ENCODE measurements around the gene CDO1.
A peak's percentile ranks its signal among the peaks of the same experiment; 100 is the strongest.
"Not testable (repeated sequence)": the region's sequence is repeated elsewhere in the genome, so short reads cannot be mapped to it uniquely, and the experiment has no call there.

Gene CDO1

DNA sequence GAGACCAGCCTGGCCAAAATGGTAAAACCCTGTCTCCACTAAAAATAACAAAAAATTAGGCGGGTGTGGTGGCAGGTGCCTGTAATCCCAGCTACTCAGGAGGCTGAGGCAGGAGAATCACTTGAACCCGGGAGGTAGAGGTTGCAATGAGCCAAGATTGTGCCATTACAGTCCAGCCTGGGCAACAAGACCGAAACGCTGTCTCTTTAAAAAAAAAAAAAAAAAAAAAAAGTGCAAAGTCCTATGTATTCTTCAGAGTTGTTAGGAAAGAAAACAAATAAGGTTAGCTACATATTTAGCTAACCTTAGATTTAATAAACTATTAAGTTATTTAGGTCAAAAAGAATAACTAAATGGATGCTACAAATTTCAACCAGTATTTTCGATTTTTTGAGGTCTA lies 13.5 kb upstream of the CDO1 start:
- DNase-seq (ENCODE audit: low spot score): no peak

DNA sequence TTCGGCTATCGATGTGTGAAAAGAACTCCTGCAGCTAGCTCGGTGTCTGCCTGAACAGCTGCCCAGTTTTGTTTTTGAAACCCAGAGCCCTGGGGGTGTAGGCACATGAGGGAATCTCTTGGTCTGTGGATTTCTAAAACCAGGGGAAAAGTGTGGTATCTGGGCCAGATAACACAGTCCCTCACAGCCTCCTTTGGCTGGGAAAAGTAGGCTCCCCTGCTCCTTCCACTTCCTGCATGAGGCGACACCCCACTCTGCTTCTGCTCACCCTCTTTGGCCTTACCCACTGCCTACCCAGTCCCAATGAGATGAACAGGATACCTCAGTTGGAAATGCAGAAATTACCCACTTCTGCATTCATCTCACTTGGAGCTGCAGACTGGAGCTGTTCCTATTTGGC lies 9.5 kb upstream of the CDO1 start:
- DNase-seq (ENCODE audit: low spot score): no peak

DNA sequence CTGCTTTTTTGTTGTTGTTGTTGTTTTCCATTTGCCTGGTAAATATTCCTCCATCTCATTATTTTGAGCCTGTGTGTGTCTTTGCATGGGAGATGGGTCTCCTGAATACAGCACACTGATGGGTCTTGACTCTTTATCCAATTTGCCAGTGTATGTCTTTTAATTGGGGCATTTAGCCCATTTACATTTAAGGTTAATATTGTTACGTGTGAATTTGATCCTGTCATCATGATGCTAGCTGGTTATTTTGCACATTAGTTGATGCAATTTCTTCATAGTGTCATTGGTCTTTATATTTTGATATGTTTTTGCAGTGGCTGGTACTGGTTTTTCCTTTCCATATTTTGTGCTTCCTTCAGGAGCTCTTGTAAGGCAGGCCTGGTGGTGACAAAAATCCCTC lies 8.5 kb upstream of the CDO1 start:
- not testable (repeated sequence) for DNase-seq (ENCODE audit: low spot score)

DNA sequence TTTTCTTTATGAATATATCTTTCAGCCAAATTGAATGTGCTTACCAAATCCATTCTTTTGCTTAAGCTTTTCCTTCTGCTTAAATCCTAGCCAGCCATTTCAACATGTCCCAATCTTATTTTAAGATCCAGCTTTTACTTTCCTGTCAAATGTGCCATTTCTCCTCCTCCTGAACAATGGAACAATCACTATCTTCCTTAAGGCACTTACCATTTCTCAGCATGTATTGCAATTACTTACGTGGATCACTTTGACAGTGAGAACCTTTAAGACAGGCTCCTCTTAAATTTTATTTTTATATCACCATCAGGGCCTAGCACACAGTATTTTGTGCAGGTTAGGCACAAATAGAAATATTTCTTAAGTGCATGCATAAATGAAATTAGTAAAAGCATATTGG lies 4.4 kb upstream of the CDO1 start:
- no peak for DNase-seq (ENCODE audit: low spot score)

DNA sequence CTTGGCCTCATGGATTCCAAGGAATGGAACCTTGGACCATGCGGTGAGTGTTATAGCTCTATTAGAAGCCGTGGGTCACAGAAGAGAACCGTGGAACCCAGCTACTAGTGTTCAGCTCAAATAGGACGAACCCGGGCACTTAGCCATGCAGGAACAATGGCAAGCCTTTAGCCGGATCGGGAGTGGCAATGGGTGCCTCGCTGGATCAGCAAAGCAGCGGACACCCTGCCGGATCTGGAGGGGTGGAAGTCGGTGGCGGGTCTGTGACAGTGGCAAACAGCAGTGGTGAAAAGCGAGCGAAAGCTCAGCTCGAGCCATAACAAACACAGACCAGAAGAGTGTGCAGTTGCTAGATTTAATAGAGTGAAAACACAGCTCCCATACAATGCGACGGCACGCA lies 2.4 kb upstream of the CDO1 start:
- no peak for DNase-seq (ENCODE audit: low spot score)

DNA sequence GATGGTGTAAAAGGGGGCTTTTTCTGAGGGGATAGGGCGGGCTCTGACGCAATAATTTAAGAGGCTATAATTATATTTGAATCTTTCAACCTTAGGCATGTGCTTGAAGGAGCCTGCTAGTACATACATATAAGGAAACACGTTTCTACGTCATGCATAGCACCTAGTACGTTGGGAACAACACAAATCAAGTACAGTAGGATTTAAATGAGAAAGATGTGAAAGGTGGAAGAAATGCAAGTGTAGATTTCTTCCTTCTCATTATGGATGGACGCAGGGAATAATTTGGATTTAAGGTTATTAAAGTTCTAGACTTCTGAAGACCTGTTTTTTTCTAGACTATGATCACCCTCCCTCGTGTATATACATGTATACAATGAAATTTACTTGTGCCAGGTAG lies 927 bp upstream of the CDO1 start:
- no peak for DNase-seq (ENCODE audit: low spot score)

DNA sequence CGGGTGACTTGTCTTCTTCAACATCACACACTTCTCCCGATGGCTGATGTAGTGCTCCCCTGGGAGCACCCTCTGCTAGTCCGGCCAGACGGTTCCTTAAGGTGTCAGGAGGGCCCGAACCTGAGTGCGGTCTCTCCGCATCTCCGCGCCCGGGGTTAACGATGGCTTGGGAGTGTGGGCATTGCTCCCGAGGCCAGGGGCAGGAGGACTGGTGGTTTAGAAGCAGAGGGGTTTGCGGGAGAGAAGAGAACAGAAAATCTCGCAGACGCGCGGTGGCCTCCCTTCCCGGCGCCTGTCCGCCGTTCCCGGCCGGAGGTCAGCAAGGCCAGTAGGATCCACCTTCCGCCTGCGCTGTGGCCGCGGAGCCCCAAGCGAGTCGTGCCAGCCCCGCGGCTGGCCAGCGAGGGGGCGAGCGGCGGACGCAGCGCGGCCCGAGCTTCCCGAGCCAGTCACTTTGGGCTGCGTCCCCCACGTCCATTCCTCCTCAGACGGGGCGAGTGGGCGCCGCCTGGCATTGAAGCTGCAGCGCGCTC lies 700 bp downstream of the CDO1 start:
- peak; percentile 39 for DNase-seq (ENCODE audit: low spot score)

DNA sequence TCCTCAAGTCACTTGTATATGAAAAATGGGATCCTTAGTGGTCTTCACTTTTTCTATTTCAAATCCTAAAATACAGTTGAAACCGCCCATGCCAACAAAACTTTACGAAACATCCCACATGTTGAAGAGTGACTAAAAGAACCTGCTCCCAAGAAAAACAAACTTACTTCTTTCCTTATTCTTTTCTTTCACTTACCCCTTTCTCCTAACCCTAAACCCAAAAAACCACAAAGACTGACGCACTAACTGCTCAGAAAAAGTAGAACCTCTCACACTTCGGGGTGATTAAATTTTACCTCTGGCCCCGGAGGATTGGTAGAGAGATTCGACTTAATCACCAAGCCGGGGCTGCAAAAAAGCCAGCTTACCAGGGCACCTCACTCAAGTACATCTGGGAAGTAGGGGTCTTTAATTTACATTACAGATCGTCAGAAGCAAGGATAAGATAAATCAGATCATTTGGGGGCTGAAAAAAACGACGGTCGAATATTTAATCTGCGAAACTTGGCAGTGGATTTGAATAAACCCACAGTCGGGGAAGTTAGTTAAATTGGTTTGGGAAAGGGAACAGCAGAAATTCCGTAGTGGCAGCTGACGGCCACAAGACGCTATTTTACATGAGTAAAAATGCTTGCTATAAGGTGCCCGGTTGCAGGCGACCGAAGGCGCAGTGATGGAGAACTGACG lies 1.3 kb downstream of the CDO1 start:
- no peak for DNase-seq (ENCODE audit: low spot score)

DNA sequence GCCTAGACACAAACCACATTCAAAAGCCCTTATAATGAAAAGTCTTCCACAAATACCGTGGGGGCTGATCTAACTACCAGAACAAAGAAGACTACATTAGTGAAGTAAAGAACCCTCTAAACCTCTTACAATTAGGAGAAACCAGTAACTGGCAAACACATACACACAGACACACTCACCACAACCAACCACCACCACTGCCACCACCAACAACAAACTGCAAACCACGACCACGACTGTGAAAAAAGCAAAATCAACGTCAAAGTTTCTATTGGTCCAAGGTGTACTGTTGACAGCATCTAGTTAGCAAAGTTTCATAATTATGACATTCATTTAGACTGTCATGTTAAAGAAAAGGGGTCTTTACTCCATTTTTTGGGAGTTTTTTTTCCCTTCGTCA lies 2.7 kb downstream of the CDO1 start:
- DNase-seq (ENCODE audit: low spot score): no peak

DNA sequence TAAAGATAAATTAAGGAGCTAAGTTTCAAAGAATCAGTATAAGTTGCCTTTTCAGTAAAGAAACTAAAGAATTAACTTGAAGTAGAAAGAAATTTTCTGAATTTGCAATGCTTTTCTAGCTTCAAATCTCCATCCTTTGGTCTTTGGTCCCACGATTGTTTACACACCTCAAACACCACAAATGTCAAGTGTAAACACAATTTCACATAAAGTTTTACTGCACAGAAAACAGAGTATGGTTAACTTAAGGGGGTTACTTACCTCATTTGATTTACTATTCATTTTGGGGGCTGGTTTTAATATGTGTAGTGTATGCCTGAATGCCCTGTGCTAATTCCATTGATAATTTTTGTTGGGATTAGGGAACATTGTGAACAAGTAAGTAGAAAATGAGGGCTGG lies 4.1 kb downstream of the CDO1 start:
- no peak for DNase-seq (ENCODE audit: low spot score)

DNA sequence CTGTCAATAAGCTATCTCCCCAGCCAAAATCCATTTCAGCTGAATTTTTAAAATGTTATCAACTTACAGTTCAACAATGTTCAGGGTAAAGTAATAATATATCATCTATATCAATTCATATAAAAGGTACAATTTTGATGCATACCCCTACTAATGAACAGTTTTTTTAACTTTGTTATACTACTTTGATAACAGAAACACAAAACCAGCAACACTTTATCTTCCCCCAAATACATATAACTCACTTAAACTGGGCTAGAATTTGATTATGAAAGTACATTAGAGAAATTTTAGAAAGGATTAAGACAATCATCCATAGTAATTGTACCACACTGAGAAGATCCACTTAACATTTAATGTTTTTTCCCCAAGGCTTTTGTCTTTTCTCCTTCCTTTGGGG lies 5.1 kb downstream of the CDO1 start:
- no peak for DNase-seq (ENCODE audit: low spot score)

DNA sequence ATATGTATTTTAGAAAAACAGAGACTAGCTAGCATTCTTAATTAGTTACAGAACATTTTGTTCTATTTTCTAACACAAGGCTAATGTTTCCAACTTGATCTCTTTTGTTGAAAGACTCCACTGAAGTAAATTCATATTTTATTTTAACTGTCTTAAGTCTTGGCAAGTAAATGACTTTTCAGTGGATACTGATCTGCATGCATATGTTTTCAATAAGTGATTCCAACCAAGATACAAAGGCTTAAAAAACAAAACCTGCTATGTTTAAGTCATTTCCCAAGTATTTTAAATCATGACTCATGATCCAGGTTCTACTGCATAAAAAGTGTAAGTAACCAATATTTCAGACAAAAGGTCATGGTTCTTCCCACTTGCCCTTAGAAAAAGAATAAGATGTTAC lies 5.7 kb downstream of the CDO1 start:
- DNase-seq (ENCODE audit: low spot score): no peak

DNA sequence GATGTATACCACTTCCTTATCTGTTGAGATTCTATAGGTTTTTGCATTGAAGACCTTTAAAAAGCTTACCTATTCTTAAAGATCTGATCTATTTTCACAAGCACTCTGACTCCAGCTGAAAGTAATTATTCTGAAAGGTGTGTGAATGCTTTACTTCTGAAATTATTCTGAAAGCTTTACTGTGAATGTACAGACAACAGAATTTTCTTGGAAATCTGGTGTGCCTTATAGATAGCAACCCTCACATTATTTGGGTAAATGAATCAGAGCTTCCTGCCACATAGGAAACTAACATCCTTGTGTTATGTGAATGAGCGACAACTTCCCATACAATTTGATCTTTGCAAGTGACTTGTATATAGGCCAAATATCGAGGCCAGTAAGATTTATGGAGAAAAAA lies 6.5 kb downstream of the CDO1 start:
- no peak for DNase-seq (ENCODE audit: low spot score)

DNA sequence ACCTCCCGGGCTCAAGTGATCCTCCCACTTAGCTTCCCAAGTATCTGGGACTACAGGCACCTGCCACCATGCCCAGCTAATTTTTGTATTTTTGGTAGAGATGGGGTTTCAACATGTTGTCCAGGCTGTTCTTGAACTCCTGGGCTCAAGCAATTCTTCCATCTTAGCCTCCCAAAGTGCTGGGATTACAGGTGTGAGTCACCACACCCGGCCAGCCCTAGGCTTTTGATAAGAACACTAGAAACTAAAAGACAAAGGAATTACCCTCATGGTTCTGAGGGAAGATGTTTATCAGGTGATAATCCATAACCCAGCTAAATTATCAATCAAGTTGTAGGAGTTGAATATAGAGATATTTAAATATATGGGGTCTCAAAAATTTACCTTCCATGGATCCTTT lies 8.4 kb downstream of the CDO1 start:
- DNase-seq (ENCODE audit: low spot score): not testable (repeated sequence)

DNA sequence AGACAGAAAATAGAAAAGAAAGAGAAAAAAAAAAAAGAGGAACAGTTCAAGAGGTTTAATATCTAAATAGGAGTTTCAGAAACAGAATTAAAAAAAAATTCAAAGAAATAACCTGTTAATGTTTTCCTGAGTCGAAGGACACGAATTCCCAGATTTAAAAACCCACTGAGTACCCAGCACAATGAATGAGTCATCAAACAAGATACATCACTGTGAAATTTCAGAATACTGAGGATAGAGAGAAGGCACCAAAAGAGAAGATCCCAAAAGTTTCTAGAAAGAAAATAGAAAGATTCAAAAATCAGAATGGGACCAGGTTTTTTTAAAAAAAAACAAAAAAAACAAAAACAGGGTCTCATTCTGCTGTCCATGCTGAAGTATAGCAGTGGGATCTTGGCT lies 8.8 kb downstream of the CDO1 start:
- DNase-seq (ENCODE audit: low spot score): no peak

DNA sequence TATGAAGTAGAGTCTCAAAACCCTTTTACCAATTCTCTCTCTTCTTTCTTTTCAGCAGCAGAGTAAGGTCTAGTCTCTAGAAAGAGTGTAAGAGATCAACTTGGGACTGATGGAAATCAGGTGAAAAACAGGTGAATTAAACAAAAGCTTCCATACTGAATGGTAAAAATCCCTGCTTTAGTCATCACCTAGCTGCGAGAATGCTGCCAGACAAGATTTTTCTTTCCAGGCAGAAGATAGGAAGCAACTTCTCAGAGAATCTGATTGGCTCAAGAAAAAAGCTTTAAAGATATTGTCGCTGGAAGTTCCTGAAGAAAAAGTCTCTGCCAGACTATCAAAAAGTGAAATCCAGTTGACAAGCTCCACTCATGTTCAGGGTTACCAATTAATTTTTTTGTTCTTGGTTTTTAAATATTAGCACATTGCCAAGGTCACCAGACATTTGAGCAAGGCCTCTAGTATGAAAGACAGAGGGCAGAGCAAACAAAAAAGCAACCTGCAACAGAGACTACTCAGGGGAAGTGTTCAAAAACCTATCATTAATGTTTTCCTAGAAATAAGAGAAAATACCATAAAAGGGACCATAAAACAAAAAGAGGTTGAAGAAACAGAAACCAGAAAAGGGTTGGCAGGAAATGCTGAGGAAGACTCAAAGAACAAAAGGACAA lies 9.3 kb downstream of the CDO1 start:
- no peak for DNase-seq (ENCODE audit: low spot score)

DNA sequence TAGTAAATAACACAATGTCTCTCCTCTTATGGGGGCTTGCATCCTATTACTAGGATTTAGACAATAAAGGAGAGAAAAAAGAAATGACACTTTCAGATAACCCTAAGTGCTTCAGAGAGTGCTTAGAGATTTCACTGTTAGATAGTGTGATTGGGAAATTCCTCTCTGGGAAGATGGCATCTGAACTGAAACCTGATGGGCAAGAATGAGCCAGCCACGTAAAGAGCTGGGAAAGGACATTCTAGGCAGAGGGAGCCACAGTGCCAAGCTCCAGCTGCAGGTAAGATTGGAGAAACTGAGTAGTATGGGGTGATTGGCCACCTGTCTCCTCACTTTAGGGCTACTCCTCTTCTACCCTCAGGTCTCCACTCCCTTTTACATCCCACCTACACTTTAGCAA lies 14.5 kb downstream of the CDO1 start:
- DNase-seq (ENCODE audit: low spot score): no peak

DNA sequence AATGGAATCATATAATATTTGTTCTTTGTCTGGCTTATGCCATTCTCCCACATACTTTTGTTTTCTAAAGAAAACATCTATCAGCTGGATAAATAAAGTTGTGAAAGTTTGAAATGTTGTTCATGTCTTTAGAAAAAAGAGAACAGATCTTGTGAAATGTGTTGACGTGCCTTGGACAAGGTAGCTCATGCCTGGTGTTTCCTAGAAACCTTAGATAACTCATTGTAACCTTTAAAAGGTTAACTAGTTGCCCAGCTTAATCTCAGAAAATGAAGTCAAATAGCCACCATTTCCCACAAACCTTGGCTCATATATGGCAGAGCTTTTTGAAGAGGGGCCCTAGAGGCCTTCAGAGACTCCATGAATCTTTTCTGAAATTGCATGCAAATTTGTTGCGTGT lies 15.3 kb downstream of the CDO1 start:
- DNase-seq (ENCODE audit: low spot score): no peak

DNA sequence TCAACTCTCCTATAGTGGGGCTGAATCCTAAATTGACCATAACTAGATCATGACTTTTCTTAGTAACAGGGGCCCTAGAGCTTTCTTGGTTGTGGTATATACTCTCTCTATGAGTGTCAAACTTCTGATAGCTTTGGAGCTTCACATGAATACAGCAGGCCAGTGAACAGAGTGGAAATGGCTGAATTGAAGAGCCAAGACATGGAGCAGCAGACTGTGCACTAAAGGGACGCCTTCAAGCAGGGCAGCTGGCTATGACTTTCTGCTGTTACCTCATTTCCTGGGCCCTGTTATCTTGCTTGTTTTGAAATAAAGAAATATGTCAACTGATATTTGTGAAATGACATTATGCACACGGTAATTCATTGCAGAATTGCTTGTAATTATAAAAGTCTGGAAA lies 16.4 kb downstream of the CDO1 start:
- no peak for DNase-seq (ENCODE audit: low spot score)

DNA sequence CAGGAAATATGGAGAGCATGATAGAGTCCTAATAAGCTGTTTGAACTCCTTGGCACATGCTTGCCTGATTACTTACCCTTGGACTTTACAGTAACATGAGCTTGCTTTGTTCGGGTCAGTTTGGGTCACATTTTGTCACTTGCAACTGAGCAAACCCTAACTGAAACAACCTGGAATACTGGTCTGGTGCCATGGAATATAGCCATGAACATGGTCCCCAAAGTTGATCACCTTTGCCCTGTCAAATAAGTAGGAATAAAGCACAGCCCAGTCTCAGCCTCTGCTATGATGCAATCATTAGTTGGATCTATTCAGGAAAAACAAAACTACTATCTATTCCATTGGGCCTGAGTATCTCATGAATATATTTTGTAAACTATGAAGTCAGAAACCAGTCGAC lies 18.2 kb downstream of the CDO1 start:
- no peak for DNase-seq (ENCODE audit: low spot score)

DNA sequence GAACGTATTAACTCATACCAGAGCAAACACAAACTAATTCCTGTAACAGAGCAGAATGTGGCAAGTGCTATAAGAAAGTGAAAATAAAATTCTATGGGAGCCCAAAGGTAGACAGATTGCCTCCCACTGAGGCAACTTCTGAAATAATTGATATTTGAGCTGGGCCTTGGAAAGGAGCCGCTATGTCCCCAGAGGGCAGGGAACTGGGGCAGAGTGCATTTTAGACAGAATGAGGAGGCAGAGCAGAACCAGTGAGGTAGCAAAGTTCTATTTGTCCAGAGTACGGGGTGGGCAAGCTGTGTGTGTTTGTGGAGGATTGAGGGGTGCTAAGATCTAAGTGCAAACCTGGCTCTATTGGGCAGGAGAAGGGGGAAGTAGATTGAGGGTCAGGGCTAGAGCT lies 19.8 kb downstream of the CDO1 start:
- DNase-seq (ENCODE audit: low spot score): no peak

DNA sequence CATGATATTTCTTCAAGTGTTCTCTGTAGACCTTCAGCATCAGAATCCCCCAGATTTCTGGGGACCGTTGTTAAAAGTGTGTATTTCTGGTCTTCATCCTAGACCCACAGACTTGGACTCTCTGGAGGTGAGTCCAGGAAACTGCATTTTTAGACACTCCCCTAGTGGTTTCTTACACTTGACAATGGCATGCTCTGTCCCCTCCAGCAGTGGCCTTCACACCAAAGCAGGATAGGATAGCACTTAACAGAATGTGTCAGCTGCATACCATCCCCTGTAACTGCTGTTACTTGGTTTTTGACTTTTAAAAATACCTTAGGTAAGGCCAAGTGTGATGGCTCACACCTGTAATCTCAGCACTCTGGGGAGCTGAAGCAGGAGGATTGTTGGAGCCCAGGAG lies 20.8 kb downstream of the CDO1 start:
- DNase-seq (ENCODE audit: low spot score): no peak

DNA sequence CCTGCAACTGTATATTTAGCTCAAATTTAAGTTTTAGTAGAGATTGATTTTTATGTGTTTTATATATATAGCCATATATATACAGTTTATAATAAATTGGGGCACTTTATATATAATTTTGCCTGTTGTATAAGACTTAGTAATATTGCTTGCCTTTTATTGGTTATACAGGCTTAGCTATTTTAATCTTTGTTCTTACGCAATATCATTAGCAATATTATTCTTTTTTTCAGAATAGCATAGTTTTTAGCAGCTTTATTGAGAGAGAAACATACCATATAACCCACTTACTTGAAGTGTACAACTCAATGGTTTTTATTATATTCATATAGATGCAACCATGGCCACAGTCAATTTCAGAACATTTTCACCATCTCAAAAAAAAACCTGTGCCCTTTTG lies 28.0 kb downstream of the CDO1 start:
- no peak for DNase-seq (ENCODE audit: low spot score)

DNA sequence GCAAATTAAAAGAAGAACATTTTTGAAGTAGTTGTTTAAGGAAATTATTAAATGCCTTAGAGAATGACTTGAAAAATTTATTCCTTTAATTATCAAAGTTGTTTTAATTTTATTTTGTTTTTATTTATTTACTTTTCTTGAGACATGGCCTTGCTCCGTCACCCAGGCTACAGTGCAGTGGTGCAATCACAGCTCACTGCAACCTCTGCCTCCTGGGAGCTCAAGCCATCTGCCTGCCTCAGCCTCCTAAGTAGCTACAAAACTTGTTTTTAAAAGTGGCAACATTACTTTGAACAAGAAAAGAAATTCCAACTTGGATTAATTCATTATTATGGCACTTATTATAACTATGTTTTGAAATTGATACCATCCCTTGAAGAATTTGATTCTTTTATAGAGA lies 29.0 kb downstream of the CDO1 start:
- DNase-seq (ENCODE audit: low spot score): no peak

Measured in cerebellar cortex (tissue), 1 donor.